Activated B cell treated with CpG ODN at 0.5 μM for 24 hours (primary cell): Measurements from ENCODE around the gene RABGAP1L. TPM values are rescaled to one million over a fixed set of nuclear protein-coding genes. Genes with fewer than 3 reads are reported as not detected.

Experiments
- ATAC-seq: fragments of 200-7000 bp; cut with Tn5 transposase; one replicate; pipeline ENCODE4 v1.10.0; 2021; ENCODE audit warnings: low read depth, mild to moderate bottlenecking, moderate library complexity
- CTCF ChIA-PET: fragments of 350-600 bp; sonication (Branson Sonifier 250); formaldehyde crosslinking; loops from one replicate; lab custom pipeline; 2021; ENCODE audit warnings: antibody characterized with exemption; lab: Charles Lee
- POLR2A ChIA-PET: fragments of 350-600 bp; sonication (Branson Sonifier 250); formaldehyde crosslinking; loops from one replicate; lab custom pipeline; 2021; ENCODE audit warnings: antibody characterized with exemption; lab: Charles Lee
- DNase-seq: peaks from one replicate; pipeline ENCODE4 v3.0.0; 2022
- H3K27ac Mint-ChIP-seq: one replicate; pipeline ENCODE4 v1.8.0; 2020; ENCODE audit warnings: mixed read lengths
- H3K27me3 Mint-ChIP-seq: one replicate; pipeline ENCODE4 v1.8.0; 2021; ENCODE audit warnings: mixed read lengths
- H3K36me3 Mint-ChIP-seq: one replicate; pipeline ENCODE4 v1.8.0; 2021; ENCODE audit warnings: low read depth, mixed read lengths
- H3K4me1 Mint-ChIP-seq: one replicate; pipeline ENCODE4 v1.8.0; 2021; ENCODE audit warnings: mixed read lengths
- H3K4me3 Mint-ChIP-seq: one replicate; pipeline ENCODE4 v1.8.0; 2020; ENCODE audit warnings: mild to moderate bottlenecking, mixed read lengths
- H3K9me3 Mint-ChIP-seq: one replicate; pipeline ENCODE4 v1.8.0; 2020; ENCODE audit warnings: mixed read lengths
- CTCF ChIP-seq: fragments of 200-600 bp; IDR thresholded peaks from one replicate; pipeline ENCODE4 v1.8.0; 2022; ENCODE audit warnings: antibody characterized with exemption, mild to moderate bottlenecking
- intact Hi-C: fragments of 100-400 bp; cut with micrococcal nuclease; formaldehyde crosslinking; loops from one replicate; pipeline ENCODE4 v1.15.1; 2024
- total RNA-seq: library from RNA; stranded (reverse); gene quantifications from 2 replicates; pipeline ENCODE4 v1.2.3, GENCODE V29; 2022

Gene RABGAP1L
- total RNA-seq, 1 donor from 2014 or later: 126 TPM

- peak overlapping the region; percentile 85 for H3K27ac Mint-ChIP-seq
- H3K9me3 Mint-ChIP-seq: no peaks in the 10 kb centered on the region
- ChIA-PET CTCF (interaction anchor here (1.0 kb wide), 2 partner anchors 9 to 136 kb away, joined by 3 to 4 read pairs; no protein-coding TSS in a partner anchor), POLR2A (interaction anchor here (0.7 to 2.0 kb wide), 3 partner anchors 10 to 1246 kb away, joined by 3 to 30 read pairs (median 4); partner anchors contain the start of gene CACYBP)
- H3K36me3 Mint-ChIP-seq: peaks cover 40% of the 10 kb centered on the region
- ATAC-seq (no peak), DNase-seq (no peak)
- TF ChIP-seq CTCF: no peak
- intact Hi-C loops: loop anchor here (10.0 kb wide), 1 partner anchor 1575 kb away; no protein-coding TSS in a partner anchor
- peak overlapping the region; percentile 72 for H3K4me3 Mint-ChIP-seq
- H3K27me3 Mint-ChIP-seq: no peaks in the 10 kb centered on the region
- H3K4me1 Mint-ChIP-seq: peaks cover 19% of the 10 kb centered on the region
Measured at GRCh38 chr1:174989536-174990220, 830.4 kb downstream of the RABGAP1L start.

- Mint-ChIP-seq H3K4me3 (peak overlapping the region; percentile 83), H3K9me3 (no peaks in the 10 kb centered on the region), H3K36me3 (peaks cover 40% of the 10 kb centered on the region), H3K27ac (peak overlapping the region; percentile 89), H3K27me3 (no peaks in the 10 kb centered on the region), H3K4me1 (peaks cover 19% of the 10 kb centered on the region)
- intact Hi-C loops: loop anchor here (10.0 kb wide), 1 partner anchor 1576 kb away; no protein-coding TSS in a partner anchor
- no peak for TF ChIP-seq CTCF
- peak; percentile 76 for ATAC-seq
- no peak for DNase-seq
- POLR2A ChIA-PET: interaction anchor here (2.0 kb wide), 1 partner anchor 9 kb away, joined by 30 read pairs; the partner anchor contains the start of gene CACYBP
- CTCF ChIA-PET: no interaction called here
Measured at GRCh38 chr1:174990382-174990999, 831.2 kb downstream of the RABGAP1L start.

- DNase-seq (no peak), ATAC-seq (no peak)
- H3K27me3 Mint-ChIP-seq: no peaks in the 10 kb centered on the region
- CTCF ChIA-PET: interaction anchor here (1.2 kb wide), 1 partner anchor 8 kb away, joined by 3 read pairs; no protein-coding TSS in a partner anchor
- TF ChIP-seq CTCF: no peak
- POLR2A ChIA-PET: interaction anchor here (0.6 kb wide), 1 partner anchor 106 kb away, joined by 4 read pairs; no protein-coding TSS in a partner anchor
- H3K9me3 Mint-ChIP-seq: no peaks in the 10 kb centered on the region
- H3K4me3 Mint-ChIP-seq: no peak overlapping the region
- peaks cover 38% of the 10 kb centered on the region for H3K36me3 Mint-ChIP-seq
- no peak overlapping the region for H3K27ac Mint-ChIP-seq
- intact Hi-C loops: loop anchor here (10.0 kb wide), 1 partner anchor 1577 kb away; no protein-coding TSS in a partner anchor
- peaks cover 19% of the 10 kb centered on the region for H3K4me1 Mint-ChIP-seq
Measured at GRCh38 chr1:174991473-174991872, 832.2 kb downstream of the RABGAP1L start.

GRCh38 chr1:174995121-174995520 is 835.8 kb downstream of the RABGAP1L start:
- peaks cover 17% of the 10 kb centered on the region for H3K4me1 Mint-ChIP-seq
- H3K27me3 Mint-ChIP-seq: no peaks in the 10 kb centered on the region
- DNase-seq (no peak), ATAC-seq (no peak)
- H3K9me3 Mint-ChIP-seq: no peaks in the 10 kb centered on the region
- POLR2A ChIA-PET: no interaction called here
- no peak overlapping the region for H3K4me3 Mint-ChIP-seq
- TF ChIP-seq CTCF: no peak
- peaks cover 21% of the 10 kb centered on the region for H3K36me3 Mint-ChIP-seq
- intact Hi-C loops: loop anchor here (5.0 to 10.0 kb wide), 2 partner anchors 123 to 1580 kb away; no protein-coding TSS in a partner anchor
- CTCF ChIA-PET: interaction anchor here (1.7 kb wide), 1 partner anchor 12 kb away, joined by 6 read pairs; no protein-coding TSS in a partner anchor
- H3K27ac Mint-ChIP-seq: no peak overlapping the region
